NCI-H2171 (cell line): ENCODE measurements around the gene CDK9.
A peak's percentile ranks its signal among the peaks of the same experiment; 100 is the strongest.
"Not testable (repeated sequence)": the region's sequence is repeated elsewhere in the genome, so short reads cannot be mapped to it uniquely, and the experiment has no call there.

Source experiments
- DNase-seq: peaks from one replicate; lab custom pipeline; 2025; lab: John Stamatoyannopoulos, UW

Gene CDK9

DNA sequence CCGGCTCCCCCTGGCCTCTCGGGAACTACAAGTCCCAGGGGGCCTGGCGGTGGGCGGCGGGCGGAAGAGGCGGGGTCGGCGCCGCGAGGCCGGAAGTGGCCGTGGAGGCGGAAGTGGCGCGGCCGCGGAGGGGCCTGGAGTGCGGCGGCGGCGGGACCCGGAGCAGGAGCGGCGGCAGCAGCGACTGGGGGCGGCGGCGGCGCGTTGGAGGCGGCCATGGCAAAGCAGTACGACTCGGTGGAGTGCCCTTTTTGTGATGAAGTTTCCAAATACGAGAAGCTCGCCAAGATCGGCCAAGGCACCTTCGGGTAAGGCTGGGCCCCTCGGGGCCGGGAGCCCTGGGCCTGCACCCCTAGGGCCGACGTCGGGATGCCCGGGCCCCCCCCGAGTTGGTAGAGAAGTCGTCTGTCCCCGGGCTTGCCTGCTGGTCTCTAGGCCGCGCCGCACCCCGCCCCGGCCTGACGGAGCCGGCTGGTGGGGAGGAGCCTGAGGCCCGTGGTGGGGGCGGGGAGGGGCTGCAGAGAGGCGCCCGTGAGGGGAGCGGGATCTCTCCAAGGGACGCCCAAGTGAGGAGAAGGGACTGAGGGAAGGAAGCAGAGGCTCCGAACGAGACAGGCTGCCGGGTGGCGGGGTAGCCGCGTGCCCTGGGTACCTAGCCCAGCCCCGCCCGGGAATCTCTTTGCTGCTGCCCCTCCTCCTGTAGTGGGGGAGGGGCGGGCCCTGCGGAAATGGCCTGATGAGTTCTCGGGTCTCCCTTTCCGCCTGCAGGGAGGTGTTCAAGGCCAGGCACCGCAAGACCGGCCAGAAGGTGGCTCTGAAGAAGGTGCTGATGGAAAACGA, at the start of gene CDK9:
TSS of gene CDK9 (plus strand) at position 102 of the 840 bp plus-strand sequence. CDS start at position 217, 115 bp downstream.
- peak; percentile 96 for DNase-seq

DNA sequence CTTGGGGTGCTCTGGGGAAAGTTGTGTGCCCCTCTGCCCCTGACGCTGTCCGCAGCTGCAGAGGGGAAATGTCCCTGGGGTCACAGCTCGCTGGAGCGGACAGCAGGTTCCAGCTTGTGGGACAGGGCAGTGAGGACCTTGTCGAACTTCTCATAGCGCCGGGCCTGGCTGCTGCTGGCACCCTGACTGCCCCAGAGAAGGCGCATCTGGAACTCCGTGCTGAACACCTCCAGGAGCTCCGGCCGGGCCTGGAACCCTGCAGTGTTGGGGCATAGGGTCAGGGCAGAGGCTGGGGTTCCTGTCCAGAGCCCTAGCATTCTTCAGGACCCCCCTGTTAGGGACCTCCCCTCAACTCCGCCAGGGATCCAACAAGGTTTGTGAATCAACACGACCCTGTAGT, 47.2 kb upstream of the CDK9 start:
- no peak for DNase-seq

DNA sequence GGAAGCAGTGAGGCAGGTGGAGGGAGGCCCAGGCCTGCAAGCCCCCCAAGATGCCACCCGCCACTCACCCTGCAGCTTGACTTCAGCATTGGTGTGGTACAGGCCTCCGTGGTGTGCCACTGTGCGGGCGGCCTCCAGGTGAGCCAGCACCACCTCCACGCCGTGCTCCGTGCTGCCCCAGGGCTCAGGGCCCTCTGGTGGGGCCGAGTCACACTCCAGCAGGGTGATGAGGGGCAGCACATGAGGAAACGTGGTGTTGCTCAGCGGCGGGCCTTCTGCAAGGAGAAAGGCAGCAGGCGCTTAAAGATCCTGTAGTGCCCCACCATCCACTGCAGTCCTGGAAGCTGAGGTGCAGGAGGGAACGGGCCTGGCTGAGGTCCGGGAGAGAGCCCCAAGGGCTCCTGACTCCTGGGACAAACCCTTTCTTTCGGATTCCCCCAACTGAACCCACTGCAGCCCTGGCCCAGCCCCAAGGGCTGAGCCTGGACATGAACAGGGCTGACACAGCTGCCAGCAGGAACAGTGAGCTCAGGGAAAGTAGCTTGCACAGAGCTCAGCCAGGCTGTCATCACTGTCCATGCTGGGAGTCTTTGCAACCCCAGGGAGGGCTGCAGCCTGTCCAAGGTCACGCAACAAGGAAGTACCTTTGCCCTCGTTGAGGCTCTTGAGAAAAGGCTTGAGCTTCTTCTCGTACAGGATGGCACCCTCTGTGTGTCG, 46.1 kb upstream of the CDK9 start:
- DNase-seq: no peak

DNA sequence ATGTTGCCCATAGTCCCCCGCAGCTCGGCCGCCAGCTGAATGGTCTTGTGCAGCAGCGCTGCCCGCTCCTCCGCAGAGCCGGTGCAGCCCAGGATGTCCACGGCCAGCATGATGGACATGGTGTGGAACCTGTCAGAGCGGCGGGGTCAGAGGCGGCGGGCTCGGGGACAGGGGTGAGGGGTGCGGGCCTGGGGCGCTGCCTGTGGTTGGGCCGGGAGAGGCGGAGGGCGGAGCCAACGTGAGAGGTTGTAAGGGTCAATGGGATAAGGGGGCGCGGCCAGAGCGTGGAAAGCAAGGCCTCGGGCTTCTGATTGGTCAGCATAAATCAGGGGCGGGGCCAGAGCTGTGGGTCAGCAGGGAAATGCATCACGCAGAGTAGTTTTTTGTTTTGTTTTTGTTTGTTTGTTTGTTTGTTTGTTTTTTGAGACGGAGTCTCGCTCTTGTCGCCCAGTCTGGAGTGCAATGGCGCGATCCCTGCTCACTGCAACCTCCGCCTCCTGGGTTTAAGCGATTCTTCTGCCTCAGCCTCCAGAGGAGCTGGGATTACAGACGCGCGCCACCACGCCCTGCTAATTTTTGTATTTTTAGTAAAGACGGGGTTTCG, 43.9 kb upstream of the CDK9 start:
- no peak for DNase-seq

GRCh38 chr9:127742435-127743088, 43.3 kb upstream of the CDK9 start:
- DNase-seq: peak; percentile 100

- no peak for DNase-seq
These were observed 41.3 kb upstream of the CDK9 start for GRCh38 chr9:127744398-127745110.

DNA sequence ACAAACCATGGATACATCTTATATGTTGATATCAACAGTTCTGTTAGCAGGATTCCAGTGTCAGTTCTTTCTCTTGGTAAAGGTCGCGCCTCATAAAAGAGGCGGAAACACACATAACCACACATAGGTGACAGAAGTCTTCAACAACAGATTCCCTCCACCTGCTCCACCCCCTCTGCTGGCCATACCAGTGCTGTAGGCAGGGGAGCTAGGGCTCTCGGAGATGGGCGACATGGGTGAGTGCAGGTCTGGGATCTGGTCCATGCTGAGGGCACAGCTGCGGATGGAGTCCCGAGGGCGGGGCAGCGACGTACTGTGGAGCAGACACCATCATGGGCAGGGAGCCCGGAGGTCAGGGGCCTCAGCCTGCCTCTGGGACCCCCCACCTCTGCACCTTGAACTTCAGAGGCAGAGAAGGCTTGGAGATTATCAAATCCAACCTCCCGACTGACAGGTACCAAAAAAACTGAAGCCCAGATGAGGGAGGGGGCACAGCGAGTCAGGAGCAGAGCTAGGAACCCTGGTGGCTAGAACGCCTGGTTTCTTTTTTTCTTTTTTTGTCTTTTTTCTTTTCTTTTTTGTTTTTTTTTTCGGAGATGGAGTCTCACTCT, 38.8 kb upstream of the CDK9 start:
- DNase-seq: no peak

GRCh38 chr9:127749090-127749787, 36.6 kb upstream of the CDK9 start:
- DNase-seq: no peak

- no peak for DNase-seq
These were observed 34.4 kb upstream of the CDK9 start for GRCh38 chr9:127751269-127752054.

GRCh38 chr9:127753148-127753547, 32.7 kb upstream of the CDK9 start:
- DNase-seq: no peak

- DNase-seq: no peak
These were observed 32.2 kb upstream of the CDK9 start for GRCh38 chr9:127753622-127754021.

- DNase-seq: peak; percentile 81
These were observed 31.5 kb upstream of the CDK9 start for GRCh38 chr9:127754099-127755060.

DNA sequence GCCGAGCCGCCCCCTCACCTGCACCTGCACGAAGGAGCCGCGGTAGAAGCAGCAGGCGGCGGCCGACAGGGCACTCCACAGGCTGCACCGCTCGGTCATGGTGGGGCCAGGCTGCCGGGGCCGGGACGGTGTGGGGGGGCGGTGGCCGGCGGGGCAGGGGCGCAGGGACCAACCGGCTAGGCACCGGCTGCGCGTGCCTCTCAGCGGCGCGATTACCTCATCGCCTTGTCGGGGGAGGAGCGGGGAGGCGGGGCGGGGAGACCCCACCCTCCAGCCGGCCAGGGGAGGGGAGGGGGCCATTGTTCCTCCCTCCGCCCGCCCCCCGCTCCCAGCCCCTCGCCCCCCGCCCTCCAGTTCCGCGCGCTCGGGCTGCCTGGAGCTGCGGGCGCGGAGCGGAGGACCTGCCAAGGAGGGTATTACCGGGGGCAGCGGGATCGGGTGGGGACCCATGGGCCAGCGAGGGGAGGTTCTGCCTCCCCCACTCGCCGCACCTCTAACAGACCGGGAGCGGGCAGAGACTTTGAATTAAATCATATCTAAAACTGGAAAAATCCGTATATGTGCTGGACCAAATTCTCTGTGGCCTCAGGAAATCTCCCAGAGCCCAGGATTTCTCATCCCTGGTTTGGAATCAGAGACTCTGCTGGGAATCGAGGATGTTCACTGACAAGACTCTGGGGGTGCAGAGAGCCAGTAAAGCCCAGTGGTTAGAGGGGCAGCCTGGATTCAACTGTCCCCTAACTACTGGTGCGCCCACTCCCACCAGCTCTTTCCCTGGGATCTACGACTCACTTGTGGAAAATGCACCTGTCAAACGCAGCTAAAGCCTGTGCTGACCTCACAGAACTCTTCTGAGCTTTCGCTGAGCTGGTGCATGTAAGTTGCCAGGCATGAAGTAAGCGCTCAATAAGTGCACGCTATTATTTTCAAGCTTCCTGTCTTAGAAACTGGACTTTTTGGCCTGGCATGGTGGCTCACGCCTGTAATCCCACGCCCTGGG, 30.5 kb upstream of the CDK9 start:
- DNase-seq: peak; percentile 86

DNA sequence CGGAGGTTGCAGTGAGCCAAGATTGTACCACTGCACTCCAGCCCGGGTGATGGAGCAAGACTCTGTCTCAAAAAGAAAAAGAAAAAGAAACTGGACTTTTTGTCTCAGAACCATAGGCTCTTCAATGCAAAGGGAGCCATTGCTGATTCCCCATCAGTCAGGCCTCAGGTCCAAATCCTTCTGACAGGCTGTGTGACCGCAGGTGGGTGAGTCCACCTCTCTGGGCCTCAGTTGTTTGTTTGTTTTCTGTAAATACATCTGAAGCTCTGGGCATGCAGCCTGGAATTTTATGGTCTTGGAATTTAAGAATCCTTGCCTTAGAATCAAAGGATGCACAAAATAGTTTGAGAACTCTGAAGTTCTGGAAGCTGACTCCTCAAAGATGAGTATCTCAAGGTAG, 29.6 kb upstream of the CDK9 start:
- no peak for DNase-seq

- DNase-seq: not testable (repeated sequence)
These were observed 29.1 kb upstream of the CDK9 start for GRCh38 chr9:127756776-127757175.

- DNase-seq: no peak
These were observed 27.0 kb upstream of the CDK9 start for GRCh38 chr9:127758843-127759242.

DNA sequence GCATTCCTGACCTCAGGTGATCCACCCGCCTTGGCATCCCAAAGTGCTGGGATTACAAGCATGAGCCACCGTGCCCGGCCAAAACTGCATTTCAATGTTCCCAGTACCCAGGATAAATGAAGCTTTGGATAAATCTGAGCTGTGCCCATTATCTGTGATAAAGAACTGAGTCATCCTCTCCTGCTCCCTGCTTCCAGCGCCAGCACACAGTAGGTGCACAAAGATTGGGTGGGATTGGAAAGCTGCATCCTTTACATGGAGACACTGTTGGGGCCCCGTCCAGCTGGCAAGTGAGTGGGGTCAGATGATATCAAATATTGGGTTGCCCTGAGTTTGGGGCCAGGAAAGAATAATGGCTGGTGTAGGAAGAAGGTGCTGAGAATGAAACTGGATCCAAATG, 24.8 kb upstream of the CDK9 start:
- DNase-seq: no peak
